ENCODE results near the gene NCAM2.
"Not testable (repeated sequence)": the region's sequence is repeated elsewhere in the genome, so short reads cannot be mapped to it uniquely, and the experiment has no call there.

Gene NCAM2

GRCh38 chr21:21345872-21346271 is 347.7 kb downstream of the NCAM2 start:
- no peak for DNase-seq

GRCh38 chr21:21366277-21366676 is 368.1 kb downstream of the NCAM2 start:
- DNase-seq = no peak

- no peak for DNase-seq
These were observed 369.4 kb downstream of the NCAM2 start for GRCh38 chr21:21367583-21367982.

- no peak for DNase-seq
These were observed 375.8 kb downstream of the NCAM2 start for GRCh38 chr21:21373969-21374368.

GRCh38 chr21:21383126-21383525 is 384.9 kb downstream of the NCAM2 start:
- no peak for DNase-seq

- DNase-seq = no peak
These were observed 386.8 kb downstream of the NCAM2 start for GRCh38 chr21:21384977-21385376.

GRCh38 chr21:21385404-21385803 is 387.2 kb downstream of the NCAM2 start:
- no peak for DNase-seq

GRCh38 chr21:21387916-21388315 is 389.7 kb downstream of the NCAM2 start:
- DNase-seq = no peak

- no peak for DNase-seq
These were observed 395.9 kb downstream of the NCAM2 start for GRCh38 chr21:21394064-21394463.

GRCh38 chr21:21396424-21396823 is 398.2 kb downstream of the NCAM2 start:
- DNase-seq = no peak

GRCh38 chr21:21397464-21397863 is 399.3 kb downstream of the NCAM2 start:
- no peak for DNase-seq

GRCh38 chr21:21401444-21401843 is 403.2 kb downstream of the NCAM2 start:
- no peak for DNase-seq

GRCh38 chr21:21402187-21402586 is 404.0 kb downstream of the NCAM2 start:
- DNase-seq = not testable (repeated sequence)

- DNase-seq = not testable (repeated sequence)
These were observed 406.1 kb downstream of the NCAM2 start for GRCh38 chr21:21404261-21404660.

GRCh38 chr21:21406921-21407320 is 408.7 kb downstream of the NCAM2 start:
- no peak for DNase-seq

- DNase-seq = no peak
These were observed 413.9 kb downstream of the NCAM2 start for GRCh38 chr21:21412096-21412495.

- no peak for DNase-seq
These were observed 417.5 kb downstream of the NCAM2 start for GRCh38 chr21:21415741-21416140.

- DNase-seq = no peak
These were observed 436.7 kb downstream of the NCAM2 start for GRCh38 chr21:21434944-21435343.

- DNase-seq = no peak
These were observed 437.9 kb downstream of the NCAM2 start for GRCh38 chr21:21436012-21436534.

GRCh38 chr21:21439761-21440160 is 441.6 kb downstream of the NCAM2 start:
- DNase-seq = no peak

GRCh38 chr21:21457077-21457476 is 458.9 kb downstream of the NCAM2 start:
- no peak for DNase-seq

- DNase-seq = no peak
These were observed 460.0 kb downstream of the NCAM2 start for GRCh38 chr21:21458124-21458631.

GRCh38 chr21:21460979-21461378 is 462.8 kb downstream of the NCAM2 start:
- no peak for DNase-seq

- no peak for DNase-seq
These were observed 465.2 kb downstream of the NCAM2 start for GRCh38 chr21:21463456-21463855.

- DNase-seq = no peak
These were observed 466.5 kb downstream of the NCAM2 start for GRCh38 chr21:21464684-21465083.

- no peak for DNase-seq
These were observed 468.5 kb downstream of the NCAM2 start for GRCh38 chr21:21466752-21467151.
